ENCODE data around the gene FJX1. TPM values are rescaled to one million over a fixed set of nuclear protein-coding genes. Genes with fewer than 3 reads are reported as not detected.

The FJX1 gene
- total RNA-seq, 1 experiment from 2014 or later = 19.1 TPM

DNA sequence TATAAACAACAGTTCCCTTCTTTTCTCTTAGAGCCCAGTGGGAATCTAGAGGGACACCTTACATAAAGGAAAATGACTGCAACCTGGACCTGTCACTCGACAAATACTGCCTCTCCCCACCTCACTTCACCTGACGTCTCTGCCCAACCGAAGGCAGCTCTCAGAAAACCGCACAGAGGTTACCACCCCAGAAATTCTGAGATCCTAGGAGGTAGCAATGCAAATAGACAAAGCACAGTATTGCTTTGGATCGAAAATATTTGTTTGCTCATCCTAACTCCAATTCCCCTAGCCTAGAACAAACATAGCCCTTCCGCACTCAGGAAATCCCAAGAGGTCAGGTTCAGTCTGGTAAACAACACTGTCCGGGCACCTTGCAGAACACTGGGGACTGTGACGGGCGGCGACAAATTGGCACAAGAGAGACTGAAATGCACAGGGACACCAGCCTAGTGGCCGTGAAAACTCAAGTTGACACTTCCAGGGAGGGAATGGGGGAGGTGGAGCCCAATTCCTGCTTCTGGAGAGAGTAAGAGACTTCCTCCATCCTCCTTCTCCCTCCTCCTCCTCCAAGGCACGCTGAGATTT is 43.9 kb downstream of the FJX1 start:
- DNase-seq = no peak
- Mint-ChIP-seq H3K36me3 (ENCODE audit: insufficient read depth, unreplicated experiment) (peaks cover 30% of the 10 kb centered on the region), H3K27me3 (ENCODE audit: unreplicated experiment) (peaks cover 11% of the 10 kb centered on the region), H3K9me3 (ENCODE audit: low read depth, unreplicated experiment) (peaks cover 17% of the 10 kb centered on the region), H3K4me1 (ENCODE audit: low read depth, unreplicated experiment) (peaks cover 24% of the 10 kb centered on the region), H3K4me3 (ENCODE audit: low read depth, unreplicated experiment) (peak overlapping the region; percentile 92), H3K27ac (ENCODE audit: unreplicated experiment) (peak overlapping the region; percentile 97)
- intact Hi-C loops (cut with micrococcal nuclease; ENCODE audit: unreplicated experiment) = loop anchor here (5.0 kb wide), 1 partner anchor 45 kb away; the partner anchor contains the start of gene FJX1
- CTCF ChIA-PET = interaction anchor here (0.7 to 0.9 kb wide), 2 partner anchors 47 to 160 kb away, joined by 3 read pairs; no protein-coding TSS in a partner anchor
- TSS peak; percentile 74 for BruUV-seq (replicated peaks)
- TF ChIP-seq, protein P1, sequence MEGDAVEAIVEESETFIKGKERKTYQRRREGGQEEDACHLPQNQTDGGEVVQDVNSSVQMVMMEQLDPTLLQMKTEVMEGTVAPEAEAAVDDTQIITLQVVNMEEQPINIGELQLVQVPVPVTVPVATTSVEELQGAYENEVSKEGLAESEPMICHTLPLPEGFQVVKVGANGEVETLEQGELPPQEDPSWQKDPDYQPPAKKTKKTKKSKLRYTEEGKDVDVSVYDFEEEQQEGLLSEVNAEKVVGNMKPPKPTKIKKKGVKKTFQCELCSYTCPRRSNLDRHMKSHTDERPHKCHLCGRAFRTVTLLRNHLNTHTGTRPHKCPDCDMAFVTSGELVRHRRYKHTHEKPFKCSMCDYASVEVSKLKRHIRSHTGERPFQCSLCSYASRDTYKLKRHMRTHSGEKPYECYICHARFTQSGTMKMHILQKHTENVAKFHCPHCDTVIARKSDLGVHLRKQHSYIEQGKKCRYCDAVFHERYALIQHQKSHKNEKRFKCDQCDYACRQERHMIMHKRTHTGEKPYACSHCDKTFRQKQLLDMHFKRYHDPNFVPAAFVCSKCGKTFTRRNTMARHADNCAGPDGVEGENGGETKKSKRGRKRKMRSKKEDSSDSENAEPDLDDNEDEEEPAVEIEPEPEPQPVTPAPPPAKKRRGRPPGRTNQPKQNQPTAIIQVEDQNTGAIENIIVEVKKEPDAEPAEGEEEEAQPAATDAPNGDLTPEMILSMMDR (IDR thresholded peaks at IDR 0.05; ENCODE audit: unreplicated experiment) = no peak

DNA sequence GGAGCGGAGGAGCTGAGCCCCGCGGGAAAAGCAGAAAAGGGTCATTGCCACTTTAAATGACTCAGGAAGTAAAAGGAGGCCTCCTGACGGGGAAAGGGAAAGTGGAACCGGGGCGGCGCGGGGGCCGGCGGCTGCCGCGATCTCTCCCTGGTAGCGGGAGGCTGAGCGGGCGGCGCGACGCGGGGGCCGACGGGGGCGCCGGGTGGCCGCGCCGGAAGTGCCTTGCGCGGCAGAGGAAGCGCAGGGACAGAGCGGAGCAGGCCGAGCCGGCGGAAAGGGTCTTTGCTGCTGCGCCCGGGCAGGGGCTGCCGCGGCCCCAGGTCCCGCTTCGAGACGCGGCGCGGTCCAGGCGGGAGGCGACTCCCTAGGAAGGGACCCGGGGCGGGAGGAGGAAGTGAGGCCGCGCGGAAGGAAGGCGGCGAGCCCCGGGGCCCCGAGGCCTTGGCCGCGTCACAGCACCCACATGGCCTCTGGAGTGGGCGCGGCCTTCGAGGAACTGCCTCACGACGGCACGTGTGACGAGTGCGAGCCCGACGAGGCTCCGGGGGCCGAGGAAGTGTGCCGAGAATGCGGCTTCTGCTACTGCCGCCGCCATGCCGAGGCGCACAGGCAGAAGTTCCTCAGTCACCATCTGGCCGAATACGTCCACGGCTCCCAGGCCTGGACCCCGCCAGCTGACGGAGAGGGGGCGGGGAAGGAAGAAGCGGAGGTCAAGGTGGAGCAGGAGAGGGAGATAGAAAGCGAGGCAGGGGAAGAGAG is 44.6 kb downstream of the FJX1 start, which contains the start of gene TRIM44:
TSS of gene TRIM44 (plus strand) at position 127 of the 759 bp plus-strand sequence. CDS start at position 464, 337 bp downstream.
- TF ChIP-seq, protein P1 (IDR thresholded peaks at IDR 0.05; ENCODE audit: unreplicated experiment) = no peak
- Mint-ChIP-seq H3K4me1 (ENCODE audit: low read depth, unreplicated experiment) (peaks cover 24% of the 10 kb centered on the region), H3K27me3 (ENCODE audit: unreplicated experiment) (peaks cover 5% of the 10 kb centered on the region), H3K36me3 (ENCODE audit: insufficient read depth, unreplicated experiment) (peaks cover 30% of the 10 kb centered on the region), H3K27ac (ENCODE audit: unreplicated experiment) (peak within 1 kb of the TSS; percentile 97), H3K4me3 (ENCODE audit: low read depth, unreplicated experiment) (peak within 1 kb of the TSS; percentile 92), H3K9me3 (ENCODE audit: low read depth, unreplicated experiment) (peaks cover 17% of the 10 kb centered on the region)
- CTCF ChIA-PET = interaction anchor here (0.7 kb wide), 1 partner anchor 159 kb away, joined by 3 read pairs; no protein-coding TSS in a partner anchor
- intact Hi-C loops (cut with micrococcal nuclease; ENCODE audit: unreplicated experiment) = loop anchor here (5.0 kb wide), 1 partner anchor 46 kb away; the partner anchor contains the start of gene FJX1
- DNase-seq = peak; percentile 83
- BruUV-seq (replicated peaks) = no TSS peak

DNA sequence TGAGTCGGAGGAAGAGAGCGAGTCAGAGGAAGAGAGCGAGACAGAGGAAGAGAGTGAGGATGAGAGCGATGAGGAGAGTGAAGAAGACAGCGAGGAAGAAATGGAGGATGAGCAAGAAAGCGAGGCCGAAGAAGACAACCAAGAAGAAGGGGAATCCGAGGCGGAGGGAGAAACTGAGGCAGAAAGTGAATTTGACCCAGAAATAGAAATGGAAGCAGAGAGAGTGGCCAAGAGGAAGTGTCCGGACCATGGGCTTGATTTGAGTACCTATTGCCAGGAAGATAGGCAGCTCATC is 45.1 kb downstream of the FJX1 start:
- Mint-ChIP-seq H3K4me1 (ENCODE audit: low read depth, unreplicated experiment) (peaks cover 24% of the 10 kb centered on the region), H3K36me3 (ENCODE audit: insufficient read depth, unreplicated experiment) (peaks cover 30% of the 10 kb centered on the region), H3K4me3 (ENCODE audit: low read depth, unreplicated experiment) (peak overlapping the region; percentile 92), H3K9me3 (ENCODE audit: low read depth, unreplicated experiment) (peaks cover 17% of the 10 kb centered on the region), H3K27me3 (ENCODE audit: unreplicated experiment) (no peaks in the 10 kb centered on the region), H3K27ac (ENCODE audit: unreplicated experiment) (peak overlapping the region; percentile 97)
- TF ChIP-seq, protein P1 (IDR thresholded peaks at IDR 0.05; ENCODE audit: unreplicated experiment) = no peak
- intact Hi-C loops (cut with micrococcal nuclease; ENCODE audit: unreplicated experiment) = loop anchor here (5.0 kb wide), 1 partner anchor 46 kb away; the partner anchor contains the start of gene FJX1
- no peak for DNase-seq
- BruUV-seq (replicated peaks) = no TSS peak
- CTCF ChIA-PET = no interaction called here

DNA sequence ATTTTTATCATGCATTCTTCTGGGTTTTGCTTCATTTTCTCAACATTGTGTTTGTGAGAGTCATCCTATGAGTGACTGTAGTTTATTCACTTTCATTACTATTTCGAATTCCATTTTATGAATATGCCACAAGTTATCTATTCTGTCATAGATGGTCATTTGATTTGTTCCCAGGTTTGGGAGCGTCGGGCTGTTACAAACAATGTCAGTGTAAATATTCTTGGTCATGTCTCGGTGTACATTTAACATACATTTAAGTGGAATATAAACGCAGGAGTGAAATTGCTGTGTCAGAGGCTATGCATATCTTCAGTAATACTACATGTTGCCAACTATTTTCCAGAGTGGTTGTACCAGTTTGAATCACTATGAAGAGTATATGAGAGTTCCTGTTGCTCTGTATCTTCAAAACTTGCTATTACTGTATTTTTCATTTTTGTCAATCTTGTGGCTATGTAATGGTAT is 46.7 kb downstream of the FJX1 start:
- CTCF ChIA-PET = no interaction called here
- Mint-ChIP-seq H3K27ac (ENCODE audit: unreplicated experiment) (no peak overlapping the region), H3K36me3 (ENCODE audit: insufficient read depth, unreplicated experiment) (peaks cover 30% of the 10 kb centered on the region), H3K9me3 (ENCODE audit: low read depth, unreplicated experiment) (peaks cover 17% of the 10 kb centered on the region), H3K4me1 (ENCODE audit: low read depth, unreplicated experiment) (peaks cover 28% of the 10 kb centered on the region), H3K4me3 (ENCODE audit: low read depth, unreplicated experiment) (peak overlapping the region; percentile 92), H3K27me3 (ENCODE audit: unreplicated experiment) (no peaks in the 10 kb centered on the region)
- TF ChIP-seq, protein P1 (IDR thresholded peaks at IDR 0.05; ENCODE audit: unreplicated experiment) = no peak
- no TSS peak for BruUV-seq (replicated peaks)
- intact Hi-C loops (cut with micrococcal nuclease; ENCODE audit: unreplicated experiment) = loop anchor here (5.0 kb wide), 1 partner anchor 48 kb away; the partner anchor contains the start of gene FJX1
- DNase-seq = no peak
